GM12875 (cell line): ENCODE data around the gene STAP2.

Experiments
- H3K4me3 ChIP-seq: one replicate; pipeline ENCODE4 v1.5.1; 2011; ENCODE audit warnings: low read depth, low read length, control low read depth
- CTCF ChIP-seq: IDR thresholded peaks from 2 replicates; pipeline ENCODE4 v1.5.1; 2011; ENCODE audit warnings: low read depth, mild to moderate bottlenecking, control low read depth, inconsistent platforms, low read length, moderate library complexity, borderline replicate concordance; ENCODE audit not compliant: insufficient read depth

The STAP2 gene

DNA sequence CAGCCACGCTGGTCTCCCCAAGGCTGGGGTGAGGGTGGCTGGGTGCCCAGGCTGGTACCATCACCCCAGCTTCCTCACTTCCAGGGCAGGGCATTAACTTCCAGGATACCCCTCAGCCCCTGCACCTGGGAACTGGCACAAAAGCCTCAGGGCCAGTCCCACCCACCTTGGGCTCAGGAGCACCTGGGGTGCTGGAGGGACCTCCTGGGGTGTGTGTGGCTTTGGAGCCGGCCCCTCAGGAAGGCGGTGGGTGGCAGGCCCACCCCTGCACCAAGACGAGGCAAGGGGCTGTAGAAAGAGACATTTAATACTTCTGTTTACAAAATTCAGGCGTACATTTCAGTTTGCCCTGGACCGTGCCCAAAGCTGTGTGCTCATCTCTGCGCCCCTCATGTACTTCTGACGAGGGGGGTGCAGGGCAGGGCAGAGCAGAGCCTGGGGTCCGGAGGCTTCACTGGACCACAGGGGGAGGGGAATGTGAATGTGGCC is 21.5 kb upstream of the STAP2 start:
- no peak for TF ChIP-seq CTCF
- H3K4me3 ChIP-seq: no peak overlapping the region

DNA sequence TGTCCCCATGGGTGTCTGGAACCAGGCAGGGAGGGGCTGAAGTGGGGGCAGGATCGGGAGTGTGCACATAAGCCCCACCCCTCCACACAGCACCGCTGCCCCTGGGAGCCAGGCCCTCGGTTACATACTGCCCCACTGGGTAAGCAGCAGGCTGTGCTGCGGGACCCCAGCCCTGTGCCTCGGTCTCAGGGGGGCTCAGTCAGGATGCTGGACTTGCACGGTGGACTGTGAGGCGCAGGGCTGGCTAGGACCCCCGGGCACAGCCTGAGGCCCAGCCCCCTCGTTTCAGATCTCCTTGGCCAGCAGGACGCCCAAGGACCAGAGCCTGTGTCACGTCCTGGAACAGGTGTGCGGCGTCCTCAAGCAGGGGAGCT is 21.0 kb upstream of the STAP2 start:
- TF ChIP-seq CTCF: no peak
- no peak overlapping the region for H3K4me3 ChIP-seq

GRCh38 chr19:4358709-4359626 is 20.3 kb upstream of the STAP2 start:
- no peak for TF ChIP-seq CTCF

DNA sequence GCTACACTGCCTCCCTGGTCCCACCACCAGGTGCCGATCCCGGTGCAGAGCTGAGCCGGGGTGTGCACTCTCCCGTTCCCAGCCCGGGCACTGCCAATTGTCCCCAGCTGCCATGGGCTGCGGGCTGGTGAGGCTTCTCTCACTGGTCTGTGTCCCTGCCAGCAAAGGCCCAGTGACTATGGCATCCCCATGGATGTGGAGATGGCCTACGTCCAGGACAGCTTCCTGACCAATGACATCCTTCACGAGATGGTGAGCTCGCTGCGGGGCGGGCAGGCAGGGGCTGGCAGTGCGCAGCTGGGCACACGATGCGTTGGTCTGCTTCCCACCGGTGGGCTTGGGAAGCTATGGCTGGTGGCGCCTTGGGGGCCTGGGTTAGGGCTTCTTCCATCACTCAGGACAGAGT is 19.3 kb upstream of the STAP2 start:
- H3K4me3 ChIP-seq: no peak overlapping the region
- no peak for TF ChIP-seq CTCF

More at GRCh38 chr19:4358709-4359626, 20.3 kb upstream of the STAP2 start:
- no peak overlapping the region for H3K4me3 ChIP-seq

DNA sequence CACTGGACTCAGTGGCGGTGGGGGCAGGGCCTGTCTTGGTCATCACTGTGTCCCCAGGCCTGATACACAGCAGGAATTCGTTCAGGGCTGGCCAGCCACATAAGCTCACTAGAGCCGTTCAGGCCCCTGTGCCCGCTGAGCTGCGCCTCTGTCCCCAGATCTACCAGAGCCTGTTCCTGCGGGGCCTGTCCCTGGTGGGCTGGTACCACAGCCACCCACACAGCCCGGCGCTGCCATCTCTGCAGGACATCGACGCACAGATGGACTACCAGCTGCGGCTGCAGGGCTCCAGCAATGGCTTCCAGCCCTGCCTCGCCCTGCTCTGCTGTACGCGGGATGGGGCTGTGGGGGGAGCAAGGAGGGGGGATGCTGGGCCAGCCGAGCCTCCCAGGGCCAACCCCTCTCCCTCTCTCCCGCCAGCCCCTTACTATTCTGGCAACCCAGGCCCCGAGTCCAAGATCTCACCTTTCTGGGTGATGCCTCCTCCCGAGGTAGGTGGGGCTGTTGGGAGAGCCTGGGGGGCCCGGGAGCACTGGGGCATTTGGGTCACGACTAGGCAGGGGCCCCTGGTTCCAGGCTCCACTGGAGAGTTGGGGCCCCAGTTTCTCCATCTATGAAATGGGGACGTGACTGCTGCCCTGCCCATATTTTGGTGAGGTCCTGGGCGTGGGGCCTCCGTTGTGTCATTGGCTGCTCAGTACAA is 18.6 kb upstream of the STAP2 start:
- no peak for TF ChIP-seq CTCF
- H3K4me3 ChIP-seq: no peak overlapping the region

- no peak for TF ChIP-seq CTCF
- H3K4me3 ChIP-seq: no peak overlapping the region
Observed at GRCh38 chr19:4354897-4355296, 16.3 kb upstream of the STAP2 start.

DNA sequence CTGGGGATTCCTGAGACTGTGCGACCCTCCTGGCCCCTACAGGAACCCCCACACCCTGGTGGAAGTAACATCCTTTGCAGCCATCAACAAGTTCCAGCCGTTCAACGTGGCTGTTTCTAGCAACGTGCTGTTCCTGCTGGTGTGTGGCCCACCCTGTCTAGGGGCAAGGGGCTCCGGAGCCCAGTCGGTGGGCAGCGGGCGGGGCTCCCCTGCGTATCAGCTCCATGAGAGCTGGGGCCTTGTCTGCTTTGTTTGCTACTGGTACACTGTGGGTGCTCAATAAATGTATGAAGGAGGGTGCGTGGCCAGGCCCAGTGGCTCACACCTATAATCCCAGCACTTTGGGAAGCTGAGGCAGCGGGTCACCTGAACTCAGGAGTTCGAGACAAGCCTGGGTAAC is 15.7 kb upstream of the STAP2 start:
- no peak for TF ChIP-seq CTCF
- no peak overlapping the region for H3K4me3 ChIP-seq
